ENCODE results near the gene DST.

- TF ChIP-seq CTCF (IDR thresholded peaks at IDR 0.05; ENCODE audit: poor library complexity) (no peak), EZH2phosphoT487 (IDR thresholded peaks at IDR 0.05; ENCODE audit: low read depth, severe bottlenecking, unreplicated experiment) (no peak), EZH2 (IDR thresholded peaks at IDR 0.05; ENCODE audit: borderline replicate concordance) (no peak)
Observed at GRCh38 chr6:56437171-56437900, 205.4 kb downstream of the DST start.

Measured in hepatocyte (in vitro differentiated cells).